ENCODE results near the gene WWC2.

The WWC2 gene

DNA sequence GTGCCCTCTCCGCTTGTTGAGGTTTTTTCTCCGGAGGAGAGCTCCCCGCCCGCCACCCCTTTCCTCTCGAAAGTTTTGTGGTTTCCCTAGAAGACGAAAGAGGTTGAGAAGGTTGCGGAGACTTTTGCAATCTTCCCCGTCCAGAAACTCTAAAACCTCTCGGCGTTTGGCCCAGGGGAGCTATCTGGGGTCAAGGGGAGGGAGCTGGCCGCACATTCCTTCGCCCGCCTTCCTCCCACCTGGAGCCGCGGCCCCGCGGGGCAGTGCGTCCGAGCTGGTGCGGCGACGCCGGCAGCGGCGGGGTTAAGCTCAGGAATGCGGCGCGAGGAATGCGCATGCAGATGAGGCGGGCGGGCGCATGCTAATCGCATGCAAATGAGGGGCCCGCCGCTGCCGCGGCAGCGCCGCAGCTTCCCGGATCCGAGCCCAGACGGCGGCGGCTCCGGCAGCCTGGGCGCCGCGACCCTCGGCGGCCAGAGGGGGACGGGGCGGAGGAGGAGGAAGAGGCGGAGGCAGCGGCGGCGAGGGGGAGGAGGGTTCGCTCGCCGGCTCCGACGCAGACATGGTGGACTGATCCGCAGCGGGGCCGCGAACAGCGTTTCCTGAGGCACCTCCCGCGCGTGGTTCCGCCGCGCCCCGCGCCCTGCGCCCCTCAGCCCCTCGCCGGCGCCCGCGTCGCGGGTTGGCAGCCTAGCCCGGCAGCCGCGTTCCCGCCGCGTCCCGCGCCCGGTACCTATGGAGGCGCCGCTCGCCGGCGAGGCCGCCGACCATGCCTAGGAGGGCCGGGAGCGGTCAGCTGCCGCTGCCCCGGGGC, at the start of gene WWC2:
Gene WWC2, plus strand, starts transcription at position 535 of the 814 bp plus-strand sequence. Its CDS starts 235 bp downstream, at position 770.
- no peak for DNase-seq

- no peak for DNase-seq
Measured at GRCh38 chr4:183053681-183054080, 45.4 kb upstream of the WWC2 start.

GRCh38 chr4:183057255-183057654, 41.8 kb upstream of the WWC2 start:
- DNase-seq, result no peak

DNA sequence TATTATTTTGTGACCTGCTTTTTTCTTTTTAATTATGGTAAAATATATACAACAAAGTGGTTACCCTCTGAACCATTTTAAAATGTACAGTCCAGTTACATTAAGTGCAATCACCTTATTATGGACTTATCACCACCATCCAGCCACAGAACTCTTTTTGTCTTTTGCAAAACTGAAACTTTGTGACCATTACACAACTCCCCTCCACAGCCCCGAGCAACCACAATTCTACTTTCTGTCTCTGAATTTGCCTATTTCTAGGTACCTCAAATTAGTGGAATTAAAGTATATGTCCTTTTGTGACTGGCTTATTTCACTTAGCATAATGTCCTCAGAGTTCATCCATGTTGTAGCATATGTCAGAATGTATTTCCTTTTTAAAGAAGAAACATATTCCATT, 39.3 kb upstream of the WWC2 start:
- no peak for DNase-seq

DNA sequence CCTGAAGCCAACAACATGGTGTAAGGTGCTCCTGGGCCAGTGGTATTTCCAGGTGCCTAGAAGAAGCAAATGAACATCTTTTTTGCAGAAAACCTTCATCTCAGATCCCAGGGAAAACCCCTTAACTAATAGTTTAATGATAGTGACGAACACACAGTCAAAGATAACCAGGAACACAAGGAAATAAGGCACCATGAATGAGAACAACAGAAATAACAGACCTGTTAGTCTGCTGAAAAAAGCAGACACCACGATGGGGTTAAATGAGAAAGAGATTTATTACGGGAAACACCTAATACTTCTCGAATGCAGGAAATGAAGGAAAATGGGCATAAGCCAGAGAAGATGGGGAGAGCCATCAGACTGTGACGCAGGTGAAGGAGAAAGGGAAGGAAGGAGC, 30.6 kb upstream of the WWC2 start:
- no peak for DNase-seq

DNA sequence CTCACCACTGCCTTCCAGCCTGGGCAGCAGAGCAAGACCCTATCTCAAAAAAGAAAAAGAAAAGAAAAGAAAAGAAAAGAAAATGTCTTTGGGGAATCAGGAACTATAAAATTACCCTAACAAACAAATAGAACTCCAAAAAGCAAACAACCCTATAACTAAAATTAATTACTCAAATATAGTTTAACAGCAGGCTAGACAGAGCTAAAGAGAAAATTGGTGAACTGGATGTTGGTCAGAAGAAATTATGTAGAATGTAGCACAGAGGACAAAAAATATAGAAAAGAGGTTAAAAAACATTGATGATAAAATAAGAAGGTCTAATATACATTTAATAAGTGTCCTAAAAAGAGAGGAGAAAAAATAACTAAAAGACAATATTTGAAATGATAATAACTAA, 27.8 kb upstream of the WWC2 start:
- DNase-seq, result no peak

GRCh38 chr4:183072176-183072575, 26.9 kb upstream of the WWC2 start:
- DNase-seq, result no peak

DNA sequence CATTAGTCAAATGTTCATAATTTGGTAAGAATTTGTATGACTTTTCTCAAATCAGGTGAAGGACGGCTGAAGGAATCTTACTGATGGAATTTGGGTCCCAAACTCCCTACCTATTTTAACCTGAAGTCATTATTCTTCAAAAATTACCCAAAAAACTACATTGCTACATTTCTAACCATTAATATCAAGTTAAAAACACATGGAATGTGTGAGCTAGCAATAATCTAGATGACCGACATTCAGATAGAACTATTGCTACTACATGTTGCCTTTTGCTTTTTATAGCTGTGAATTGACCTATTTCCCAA, 25.3 kb upstream of the WWC2 start:
- DNase-seq, result no peak

- no peak for DNase-seq
Measured at GRCh38 chr4:183074288-183074990, 24.6 kb upstream of the WWC2 start.

DNA sequence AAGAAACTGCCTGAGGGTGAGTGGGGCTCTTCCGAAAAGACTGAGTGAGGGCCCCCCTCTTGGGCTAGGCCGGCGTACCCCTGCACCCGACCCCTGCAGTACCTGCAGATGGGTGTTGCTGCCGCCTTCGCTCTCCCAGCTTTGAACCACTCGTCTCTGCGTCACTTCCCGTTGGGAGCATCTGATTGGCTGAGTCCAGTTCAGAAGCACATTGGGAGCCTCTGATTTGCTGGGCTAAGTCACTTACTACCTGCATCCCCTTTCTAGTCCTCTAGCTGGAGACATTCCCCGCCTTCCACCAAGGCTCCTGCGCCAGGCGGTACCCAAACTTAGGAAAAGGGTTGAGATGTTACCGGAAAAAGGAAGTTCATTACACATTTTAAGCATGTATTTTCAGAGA, 20.4 kb upstream of the WWC2 start:
- DNase-seq, result no peak

DNA sequence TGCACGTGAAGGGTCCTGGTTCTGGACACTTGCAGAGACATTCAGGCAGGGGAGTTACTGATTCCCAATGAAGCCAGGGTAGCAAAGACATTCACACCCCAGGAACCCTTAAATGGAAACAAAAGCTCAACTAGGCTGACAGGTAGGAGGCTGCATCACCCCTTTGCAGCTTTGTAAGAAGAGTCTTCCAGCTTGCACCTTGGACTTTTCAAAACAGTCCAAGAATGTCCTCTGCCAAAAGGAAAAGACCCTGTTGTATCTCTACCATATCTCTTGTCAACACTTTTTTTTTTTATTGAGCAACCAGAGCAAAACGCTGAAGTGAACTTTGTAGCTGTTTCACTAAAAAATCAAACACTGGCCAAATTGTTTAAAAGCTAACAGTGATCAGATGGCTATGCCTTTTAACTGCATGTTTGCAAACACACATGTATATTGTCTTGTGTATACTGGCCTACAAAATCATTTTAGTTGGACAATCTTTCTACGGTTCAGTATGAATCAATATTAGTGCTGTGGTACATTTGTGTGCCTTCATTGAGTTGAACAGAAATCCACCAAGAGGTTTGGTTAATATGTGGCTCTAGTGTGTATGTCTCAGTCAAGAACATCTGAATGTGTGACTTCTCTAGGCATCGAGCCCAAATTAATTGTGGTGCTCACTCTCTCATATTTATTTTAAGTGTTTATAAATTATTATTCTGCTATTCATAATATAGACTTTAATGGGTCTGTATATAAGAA, 18.5 kb upstream of the WWC2 start:
- no peak for DNase-seq

- DNase-seq, result no peak
Measured at GRCh38 chr4:183081116-183081469, 18.0 kb upstream of the WWC2 start.

DNA sequence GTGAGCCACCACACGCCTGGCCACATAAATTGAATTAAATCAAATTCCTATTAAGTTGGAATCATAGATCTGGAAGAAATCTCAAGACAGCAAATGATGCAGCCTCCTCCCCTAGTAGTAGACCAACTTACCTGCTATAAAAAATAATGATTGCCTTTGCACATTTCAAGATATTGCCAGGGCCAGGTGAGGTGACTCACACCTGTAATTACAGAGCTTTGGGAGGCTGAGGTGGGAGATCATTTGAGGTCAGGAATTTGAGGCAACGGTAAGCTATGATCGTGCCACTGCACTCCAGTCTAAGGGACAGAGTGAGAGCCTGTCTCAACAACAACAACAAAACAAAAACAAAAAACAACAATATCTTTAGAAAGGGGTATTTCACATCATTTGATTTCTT, 17.0 kb upstream of the WWC2 start:
- DNase-seq, result no peak

DNA sequence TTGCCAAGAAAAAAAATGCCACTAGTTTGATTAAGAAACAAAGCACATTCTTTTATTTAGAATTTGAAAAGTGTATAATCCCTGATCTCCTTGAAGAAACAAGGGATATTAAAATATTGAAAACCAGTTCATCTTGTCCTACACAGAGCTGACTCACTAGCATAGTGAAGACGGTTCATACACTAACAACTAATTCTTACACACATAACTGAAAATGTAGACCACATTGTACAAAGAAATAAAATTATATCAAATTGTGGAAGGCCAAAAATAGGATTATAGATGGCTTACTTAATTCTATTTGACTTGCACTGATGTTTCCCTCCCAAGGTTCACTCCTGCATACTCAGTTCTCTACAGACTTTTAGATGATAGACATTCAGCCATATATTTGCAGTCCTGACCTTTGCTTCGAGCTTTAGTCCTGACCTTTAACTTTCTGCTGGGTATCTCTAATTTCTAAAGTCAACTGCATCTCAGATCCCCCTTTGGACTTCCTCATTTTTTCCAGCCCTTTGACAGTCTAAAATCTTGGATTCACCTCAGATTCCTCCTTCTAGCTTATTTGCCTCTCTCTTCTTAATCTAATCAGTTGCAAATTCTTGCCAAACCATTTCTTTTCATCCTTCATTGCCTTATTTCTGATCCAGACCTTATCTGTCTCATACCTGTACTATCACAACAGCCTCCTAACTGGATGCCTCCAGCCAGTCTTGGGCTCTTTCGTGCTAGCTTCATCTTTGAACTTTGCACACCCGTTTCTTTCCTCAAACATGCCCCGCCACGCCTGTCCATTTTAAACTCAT, 4.5 kb upstream of the WWC2 start:
- no peak for DNase-seq

DNA sequence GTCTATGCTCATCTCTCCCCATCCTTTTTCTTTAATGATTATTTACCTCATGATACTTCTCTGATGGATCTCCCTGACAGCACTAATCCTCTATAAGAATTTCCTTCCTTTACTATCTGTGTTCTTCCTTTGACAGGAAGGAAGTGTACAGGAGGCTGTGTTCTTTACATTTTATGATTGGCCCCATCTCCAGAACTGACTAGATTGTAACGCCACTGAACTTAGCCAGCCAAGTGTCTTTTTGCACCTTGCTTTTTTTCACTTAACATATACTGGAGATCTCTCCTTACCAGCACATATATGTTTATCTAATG, 3.9 kb upstream of the WWC2 start:
- no peak for DNase-seq

DNA sequence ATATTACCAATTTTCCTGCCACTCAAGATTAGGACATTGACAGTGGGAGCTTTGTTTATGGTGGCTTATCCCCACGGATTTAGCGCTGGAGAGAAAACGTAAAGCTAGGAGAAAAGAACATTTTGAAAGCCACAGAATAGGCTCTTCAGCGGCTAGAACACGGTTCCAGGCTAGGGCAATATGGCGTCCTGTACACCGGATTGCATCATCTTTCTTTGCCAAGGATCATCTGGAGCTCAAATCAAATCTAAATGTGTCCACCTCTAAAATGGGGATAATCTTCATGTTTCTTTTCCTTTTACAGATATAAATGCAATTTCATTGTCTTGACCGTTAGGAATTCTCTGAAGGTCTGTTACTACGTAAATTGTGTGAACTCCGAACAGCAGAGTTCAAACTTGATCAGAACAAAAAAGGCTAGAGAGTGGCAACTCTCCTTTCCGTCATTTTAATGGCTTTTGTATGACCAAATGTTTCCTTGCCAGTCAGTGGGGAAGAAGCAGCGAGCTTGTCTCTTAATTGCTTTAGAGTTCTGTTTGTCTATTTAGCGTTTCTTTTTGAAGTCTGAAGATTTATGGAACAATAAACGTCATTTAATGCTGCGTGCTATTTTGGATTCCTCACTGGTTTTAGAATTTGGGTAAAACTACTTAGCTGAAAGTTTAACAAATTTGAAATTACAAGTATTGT, 2.6 kb upstream of the WWC2 start:
- no peak for DNase-seq

DNA sequence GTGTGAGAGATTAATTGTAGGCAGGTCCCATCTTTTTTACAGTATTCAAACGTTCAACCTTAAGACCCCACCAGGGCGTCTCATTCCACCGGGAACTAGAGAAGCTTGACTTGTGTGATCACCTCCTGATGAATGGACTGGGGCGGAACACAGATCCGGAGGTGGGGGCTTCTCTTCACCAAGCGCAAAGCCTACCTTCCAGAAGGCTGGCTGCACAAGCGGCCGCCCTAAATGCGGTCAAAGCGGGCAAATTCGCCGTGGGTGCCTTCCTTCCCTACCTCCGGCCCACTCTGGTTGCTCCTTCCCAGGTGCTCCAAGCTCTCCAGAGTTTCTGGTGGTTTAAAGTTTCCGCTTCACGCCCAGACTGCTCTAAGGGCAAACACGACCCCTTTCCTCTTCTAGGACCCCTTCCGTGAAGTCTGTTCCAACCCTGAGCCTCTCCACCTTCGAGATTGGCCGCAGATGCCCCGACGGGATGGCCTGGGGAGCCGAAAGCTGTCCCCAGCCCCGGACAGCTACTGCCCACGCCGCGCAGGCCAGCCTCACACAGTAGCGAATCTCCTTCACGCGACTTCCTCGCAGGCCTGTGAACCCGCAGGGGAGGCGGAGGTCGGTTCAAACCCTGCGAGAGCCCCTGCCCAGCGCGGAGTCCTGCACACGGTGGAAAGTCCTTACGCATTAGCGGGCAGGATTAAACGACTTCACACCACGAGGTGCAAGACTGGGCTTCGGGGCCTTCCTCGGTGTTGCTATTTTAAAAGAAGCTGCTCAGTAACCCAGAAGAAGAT, 1.6 kb upstream of the WWC2 start:
- DNase-seq, result no peak

DNA sequence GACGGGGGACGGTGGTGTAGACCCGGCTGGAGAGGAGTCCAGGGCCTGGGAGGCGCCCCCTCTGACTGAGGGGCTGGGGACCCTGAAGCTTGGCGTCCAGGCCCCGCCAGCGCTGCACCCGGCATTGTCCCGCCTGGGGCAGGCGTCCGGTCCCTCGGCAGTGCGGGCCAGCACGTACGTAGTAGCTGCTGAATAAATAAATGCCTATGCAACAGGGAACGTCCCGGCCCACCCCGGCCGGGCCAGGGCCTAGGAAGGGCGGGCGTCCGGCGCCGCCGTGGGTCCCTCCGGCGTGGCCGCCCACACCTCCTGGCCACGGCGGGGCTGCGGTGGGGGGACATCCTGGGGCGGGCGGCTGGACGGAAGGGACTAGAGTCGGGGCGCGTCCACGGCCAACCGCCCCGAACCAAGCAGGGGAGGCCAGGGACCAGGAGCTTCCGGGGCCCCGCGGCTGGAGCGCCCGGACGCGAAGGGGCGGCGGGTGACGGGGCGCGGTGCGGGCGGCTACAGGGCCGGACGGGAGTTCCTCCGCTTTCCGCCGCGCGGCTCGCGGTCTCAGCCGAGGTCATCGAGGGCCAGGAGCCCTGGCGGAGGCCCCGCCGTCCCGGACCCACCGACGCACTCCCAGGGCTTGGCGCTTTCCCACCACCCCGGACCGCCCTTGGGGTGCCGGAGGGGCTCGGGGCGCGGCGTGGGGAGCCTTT, 886 bp upstream of the WWC2 start:
- no peak for DNase-seq

GRCh38 chr4:183099537-183100297, 660 bp downstream of the WWC2 start:
- no peak for DNase-seq

- no peak for DNase-seq
Measured at GRCh38 chr4:183100298-183100599, 1.2 kb downstream of the WWC2 start.

DNA sequence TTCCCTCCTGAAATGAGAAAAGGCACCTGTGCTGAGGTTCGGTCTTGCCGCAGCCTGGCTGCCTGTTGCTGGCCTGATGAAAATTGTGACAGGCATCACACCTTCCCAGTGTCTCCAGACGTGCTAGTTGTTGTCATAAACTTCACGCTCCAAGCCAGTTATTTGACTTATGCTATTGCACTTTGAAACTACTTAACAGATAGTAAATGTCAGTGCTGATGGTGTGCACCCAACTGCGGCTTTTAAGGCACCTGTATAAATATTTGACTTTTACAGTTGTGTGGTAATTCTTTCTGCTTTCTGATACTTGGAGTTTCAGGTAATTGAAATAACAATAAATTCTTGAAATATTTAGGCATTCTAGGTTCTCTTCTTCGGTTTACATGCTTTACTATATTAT, 1.8 kb downstream of the WWC2 start:
- DNase-seq, result no peak

Measured in NCI-H1105 (cell line).